IMR-90 (cell line): ENCODE data around the gene SLIT1.

Source experiments
- CTCF ChIP-seq: conservative IDR thresholded peaks from 2 replicates; pipeline ENCODE4 v1.5.1; 2012; ENCODE audit warnings: mild to moderate bottlenecking, low read depth, low read length, improper control_type of control experiment
- POLR2A ChIP-seq: IDR thresholded peaks from 2 replicates; pipeline ENCODE4 v1.6.1; 2012; ENCODE audit warnings: mild to moderate bottlenecking, low read depth, low read length
- SMC3 ChIP-seq: fragments of 150-350 bp; IDR thresholded peaks from 2 replicates; pipeline ENCODE4 v1.6.1; 2016; ENCODE audit warnings: low read depth, mild to moderate bottlenecking, antibody characterized with exemption, low read length, moderate library complexity

DNA sequence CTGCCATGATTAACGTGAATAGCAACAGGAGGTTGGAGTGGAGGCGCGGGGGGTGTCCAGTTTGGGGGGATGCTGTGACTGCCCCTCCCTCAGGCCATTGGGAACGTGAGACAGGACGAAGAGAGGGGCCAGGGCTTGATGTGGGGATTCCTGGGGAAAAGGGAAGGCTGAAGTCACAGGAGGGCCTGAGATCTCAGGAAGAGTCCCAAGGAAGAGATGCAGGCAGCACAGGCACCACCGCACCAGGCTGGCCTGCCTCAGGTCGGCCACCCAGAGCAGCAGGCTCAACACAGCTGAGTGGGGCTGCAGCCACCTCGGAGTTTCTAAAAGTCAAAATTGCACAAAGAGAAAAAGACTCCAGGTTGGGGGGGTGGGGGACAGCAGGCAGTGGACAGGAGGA lies 86.7 kb downstream of the SLIT1 start:
- no peak for TF ChIP-seq CTCF
- no peak for TF ChIP-seq SMC3
- no peak for TF ChIP-seq POLR2A
